Erythroblast (primary cell): Measurements from ENCODE around the gene SLC52A1.

Experiments
- GATA1 ChIP-seq: IDR thresholded peaks from 2 replicates; pipeline ENCODE4 v1.6.1; 2011; ENCODE audit warnings: low read depth, mild to moderate bottlenecking, control low read depth, low read length, moderate library complexity
- POLR2A ChIP-seq: IDR thresholded peaks from 2 replicates; pipeline ENCODE4 v1.6.1; 2011; ENCODE audit warnings: mild to moderate bottlenecking, low read length

DNA sequence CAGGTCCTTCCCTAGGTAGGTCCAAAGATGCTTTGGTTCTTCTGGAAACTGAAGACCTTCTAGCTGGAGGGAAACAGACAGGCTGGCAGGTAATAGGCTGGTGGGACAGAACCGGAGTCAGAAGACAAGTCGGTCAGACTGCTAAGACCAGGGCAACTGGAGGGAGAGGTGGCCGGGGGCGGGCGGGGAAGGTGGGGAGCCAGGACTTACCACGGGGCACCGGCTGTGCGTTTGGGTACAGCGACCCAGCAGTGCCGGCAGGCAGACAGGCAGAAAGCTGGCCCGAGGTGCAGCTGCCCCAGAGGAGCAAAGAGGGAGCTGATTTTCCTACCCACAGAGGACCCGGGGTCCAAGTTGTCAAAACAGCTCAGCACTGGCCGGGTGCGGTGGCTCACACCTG, 575 bp downstream of the SLC52A1 start:
- TF ChIP-seq POLR2A (no peak), GATA1 (no peak)
